Measurements from ENCODE around the gene BLACAT1.
"Not testable (repeated sequence)": the region's sequence is repeated elsewhere in the genome, so short reads cannot be mapped to it uniquely, and the experiment has no call there.

Gene BLACAT1

GRCh38 chr1:205407970-205408369, 47.9 kb downstream of the BLACAT1 start:
- DNase-seq (ENCODE audit: low spot score) = no peak

GRCh38 chr1:205406252-205406651, 49.6 kb downstream of the BLACAT1 start:
- DNase-seq (ENCODE audit: low spot score) = not testable (repeated sequence)

Data from GM03348 (cell line).